Left ventricle myocardium inferior (tissue), 1 donor: Measurements from ENCODE around the gene FNDC10. TPM values are rescaled to one million over a fixed set of nuclear protein-coding genes. Genes with fewer than 3 reads are reported as not detected.
"Not testable (repeated sequence)": the region's sequence is repeated elsewhere in the genome, so short reads cannot be mapped to it uniquely, and the experiment has no call there.

Source experiments
- DNase-seq: peaks from one replicate; pipeline ENCODE4 v3.0.0-alpha.2; 2020
- H3K27ac ChIP-seq: fragments of 200-600 bp; replicated peaks from 2 replicates; pipeline ENCODE4 v1.8.0; 2021
- H3K27me3 ChIP-seq: fragments of 200-600 bp; 2 replicates; pipeline ENCODE4 v1.8.0; 2021; ENCODE audit warnings: low read depth
- H3K36me3 ChIP-seq: fragments of 200-600 bp; 2 replicates; pipeline ENCODE4 v1.8.0; 2021
- H3K4me1 ChIP-seq: fragments of 200-600 bp; 2 replicates; pipeline ENCODE4 v1.8.0; 2021
- H3K4me3 ChIP-seq: fragments of 200-600 bp; 2 replicates; pipeline ENCODE4 v1.8.0; 2021; ENCODE audit warnings: mild to moderate bottlenecking, moderate library complexity
- H3K9me3 ChIP-seq: fragments of 200-600 bp; replicated peaks from 2 replicates; pipeline ENCODE4 v1.8.0; 2021
- intact Hi-C: fragments of 100-400 bp; cut with micrococcal nuclease; formaldehyde crosslinking; loops from one replicate; pipeline ENCODE4 v1.11.0; 2022
- long read RNA-seq: library from polyadenylated mRNA; unstranded; transcript quantifications from one replicate; pipeline ENCODE4 v2.0.0, GENCODE V29; 2021
- total RNA-seq: library from RNA; stranded (reverse); fragmentation: NEBNext Ultra II Directional; extraction: Animal tissue kit (Norgen Biotek cat#: 25700); gene quantifications from one replicate; pipeline ENCODE4 v1.2.1, GENCODE V29; 2021
- TF ChIP-seq, protein P1 (sequence below): fragments of 200-600 bp; IDR thresholded peaks from 2 replicates; pipeline ENCODE4 v1.8.0; 2021; ENCODE audit warnings: antibody characterized with exemption, mild to moderate bottlenecking, borderline replicate concordance
- donor health status: DM: no; HTN: yes; CAD: no; lungs with severe emphysema.

The FNDC10 gene
- total RNA-seq, result 3.6 TPM
- long read RNA-seq, transcript FNDC10-201 (1 exons, 2,085 nt), result major isoform, 23 of 23 reads
- long read RNA-seq, partial matches to known transcripts, result 0 of 23 reads
- long read RNA-seq, other reads (novel, unspliced or antisense), result 0 of 23 reads

DNA sequence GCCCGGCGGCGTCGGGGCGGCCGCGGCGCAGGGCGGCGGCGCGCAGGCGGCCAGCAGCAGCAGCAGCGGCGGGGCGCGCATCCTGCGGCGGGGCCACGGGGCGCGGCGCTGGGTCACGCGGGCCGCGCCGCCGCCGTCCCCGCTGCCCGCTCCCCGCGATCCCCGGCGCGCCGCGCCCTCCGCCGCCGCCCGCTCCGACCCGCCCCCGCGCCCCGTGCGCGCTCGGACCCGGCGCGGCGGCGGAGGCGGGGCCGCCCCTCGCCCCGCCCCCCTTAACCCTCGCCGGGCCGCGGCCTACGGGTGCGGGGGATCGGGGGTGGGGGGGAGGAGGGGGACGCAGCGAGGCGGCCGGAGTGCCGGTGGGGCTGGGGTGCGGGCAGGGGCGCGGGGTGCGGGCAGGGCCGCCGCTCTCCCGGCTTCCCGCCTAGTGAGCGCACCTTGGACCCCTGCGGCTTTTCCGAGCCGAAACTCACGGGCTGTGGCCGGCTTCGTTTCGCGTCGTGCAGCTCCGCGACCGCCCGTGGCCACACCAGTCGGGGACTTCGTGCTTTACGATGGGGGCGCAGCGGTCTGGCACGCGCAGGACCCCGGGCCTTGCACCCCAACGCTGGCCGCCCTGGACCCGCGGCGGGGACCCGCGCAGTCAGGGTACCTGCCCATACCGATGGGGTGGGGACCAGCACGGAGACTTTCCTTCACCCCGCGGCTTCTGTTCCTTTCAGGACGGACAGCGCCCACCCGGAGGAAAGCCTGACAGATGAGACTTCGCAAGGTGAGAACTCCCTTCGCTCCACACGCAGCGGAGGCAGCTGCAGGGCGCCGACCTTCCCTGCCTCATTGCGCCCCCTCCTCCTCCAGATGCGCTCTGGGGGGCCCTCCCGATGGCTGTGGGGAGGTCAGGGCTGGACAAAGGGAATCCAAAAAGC is at the start of gene FNDC10:
Gene FNDC10 (minus strand): TSS at position 201 of the 926 bp plus-strand sequence. CDS start 120 bp downstream, at position 81.
- Histone ChIP-seq H3K36me3 (no peaks in the 10 kb centered on the region), H3K9me3 (no peaks in the 10 kb centered on the region), H3K27me3 (peaks cover 84% of the 10 kb centered on the region), H3K4me1 (peaks cover 27% of the 10 kb centered on the region), H3K27ac (no peak within 1 kb of the TSS), H3K4me3 (peak within 1 kb of the TSS; percentile 64)
- no peak for DNase-seq
- intact Hi-C loops, result no loop called here
- TF ChIP-seq, protein P1, sequence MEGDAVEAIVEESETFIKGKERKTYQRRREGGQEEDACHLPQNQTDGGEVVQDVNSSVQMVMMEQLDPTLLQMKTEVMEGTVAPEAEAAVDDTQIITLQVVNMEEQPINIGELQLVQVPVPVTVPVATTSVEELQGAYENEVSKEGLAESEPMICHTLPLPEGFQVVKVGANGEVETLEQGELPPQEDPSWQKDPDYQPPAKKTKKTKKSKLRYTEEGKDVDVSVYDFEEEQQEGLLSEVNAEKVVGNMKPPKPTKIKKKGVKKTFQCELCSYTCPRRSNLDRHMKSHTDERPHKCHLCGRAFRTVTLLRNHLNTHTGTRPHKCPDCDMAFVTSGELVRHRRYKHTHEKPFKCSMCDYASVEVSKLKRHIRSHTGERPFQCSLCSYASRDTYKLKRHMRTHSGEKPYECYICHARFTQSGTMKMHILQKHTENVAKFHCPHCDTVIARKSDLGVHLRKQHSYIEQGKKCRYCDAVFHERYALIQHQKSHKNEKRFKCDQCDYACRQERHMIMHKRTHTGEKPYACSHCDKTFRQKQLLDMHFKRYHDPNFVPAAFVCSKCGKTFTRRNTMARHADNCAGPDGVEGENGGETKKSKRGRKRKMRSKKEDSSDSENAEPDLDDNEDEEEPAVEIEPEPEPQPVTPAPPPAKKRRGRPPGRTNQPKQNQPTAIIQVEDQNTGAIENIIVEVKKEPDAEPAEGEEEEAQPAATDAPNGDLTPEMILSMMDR, result no peak

DNA sequence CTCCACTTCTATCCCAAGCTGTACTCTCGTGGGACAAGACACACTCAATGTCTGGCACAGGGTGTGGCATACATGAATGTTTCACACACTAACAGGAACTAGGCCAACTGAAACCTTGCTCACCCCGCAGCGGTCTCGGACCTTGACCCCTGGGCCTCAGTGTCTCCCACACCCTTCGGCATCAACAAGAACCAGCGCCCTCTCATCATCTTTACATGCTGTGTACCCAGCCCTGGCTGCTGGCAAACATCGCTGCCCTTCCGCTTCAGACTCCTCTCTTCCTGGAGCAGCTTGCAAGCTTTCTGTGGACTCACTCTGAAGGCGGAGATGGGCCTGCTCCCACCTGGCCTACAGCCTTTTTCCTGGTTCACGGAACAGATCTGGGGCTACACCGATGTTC is 48.3 kb upstream of the FNDC10 start:
- H3K9me3 ChIP-seq, H3K27ac ChIP-seq, H3K4me1 ChIP-seq, H3K4me3 ChIP-seq, intact Hi-C loops, H3K27me3 ChIP-seq, DNase-seq: not testable (repeated sequence)
- H3K36me3 ChIP-seq, result peaks cover 74% of the 10 kb centered on the region

DNA sequence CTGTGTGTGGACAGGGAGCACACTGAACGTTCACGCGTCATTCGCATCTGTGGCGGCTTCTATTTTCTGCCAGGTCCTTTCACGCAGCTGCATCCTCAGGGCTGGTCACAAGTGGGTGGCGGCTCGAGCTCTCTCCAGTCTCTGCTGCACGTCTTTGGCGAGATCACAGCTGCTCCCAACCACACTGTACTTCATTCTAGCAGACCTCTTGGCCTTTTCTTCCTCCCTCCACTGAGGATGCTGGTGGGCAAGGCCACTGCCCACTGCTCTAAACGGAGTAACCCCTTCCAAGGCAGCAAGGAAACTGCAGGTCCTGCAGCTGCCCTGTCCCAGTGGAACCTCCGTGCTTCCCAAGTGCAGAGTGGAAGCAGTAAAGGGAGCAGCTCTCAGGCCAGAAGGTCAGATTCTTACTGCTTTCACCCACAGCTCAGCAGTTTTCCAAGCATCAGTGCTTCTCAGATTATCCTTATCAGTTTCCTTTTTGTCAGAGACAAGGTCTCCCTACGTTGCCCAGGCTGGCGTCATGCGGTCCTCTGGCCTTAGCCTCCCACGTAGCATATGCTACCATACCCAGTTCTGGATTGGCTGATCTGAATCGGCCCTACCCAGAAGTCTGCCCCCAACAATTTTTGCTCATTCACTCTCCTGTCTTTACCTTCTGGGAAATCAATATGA is 47.8 kb upstream of the FNDC10 start:
- H3K27me3 ChIP-seq, H3K27ac ChIP-seq, H3K9me3 ChIP-seq, H3K4me3 ChIP-seq, H3K4me1 ChIP-seq, intact Hi-C loops, DNase-seq: not testable (repeated sequence)
- peaks cover 68% of the 10 kb centered on the region for H3K36me3 ChIP-seq

DNA sequence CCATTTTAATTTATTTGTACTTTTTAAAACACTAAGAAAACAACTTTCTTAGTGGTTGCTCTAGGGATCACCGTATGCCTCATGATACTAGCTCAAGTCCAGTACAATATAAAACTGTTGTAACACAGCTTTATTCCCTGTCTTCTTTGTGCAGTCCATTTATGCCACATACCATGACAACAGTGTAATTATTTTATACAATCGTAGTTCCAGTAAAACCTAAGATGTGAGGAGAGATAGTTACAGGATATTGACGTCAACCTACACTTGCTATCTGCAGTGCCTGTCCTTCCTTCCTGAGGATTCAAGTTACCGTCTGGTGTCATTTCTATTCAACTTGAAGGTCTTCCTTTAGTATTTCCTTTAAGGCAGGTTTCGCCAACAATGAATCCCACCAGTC is 46.4 kb upstream of the FNDC10 start:
- H3K27me3 ChIP-seq, DNase-seq, intact Hi-C loops, H3K4me1 ChIP-seq, H3K4me3 ChIP-seq, H3K9me3 ChIP-seq, H3K27ac ChIP-seq: not testable (repeated sequence)
- H3K36me3 ChIP-seq, result peaks cover 55% of the 10 kb centered on the region

DNA sequence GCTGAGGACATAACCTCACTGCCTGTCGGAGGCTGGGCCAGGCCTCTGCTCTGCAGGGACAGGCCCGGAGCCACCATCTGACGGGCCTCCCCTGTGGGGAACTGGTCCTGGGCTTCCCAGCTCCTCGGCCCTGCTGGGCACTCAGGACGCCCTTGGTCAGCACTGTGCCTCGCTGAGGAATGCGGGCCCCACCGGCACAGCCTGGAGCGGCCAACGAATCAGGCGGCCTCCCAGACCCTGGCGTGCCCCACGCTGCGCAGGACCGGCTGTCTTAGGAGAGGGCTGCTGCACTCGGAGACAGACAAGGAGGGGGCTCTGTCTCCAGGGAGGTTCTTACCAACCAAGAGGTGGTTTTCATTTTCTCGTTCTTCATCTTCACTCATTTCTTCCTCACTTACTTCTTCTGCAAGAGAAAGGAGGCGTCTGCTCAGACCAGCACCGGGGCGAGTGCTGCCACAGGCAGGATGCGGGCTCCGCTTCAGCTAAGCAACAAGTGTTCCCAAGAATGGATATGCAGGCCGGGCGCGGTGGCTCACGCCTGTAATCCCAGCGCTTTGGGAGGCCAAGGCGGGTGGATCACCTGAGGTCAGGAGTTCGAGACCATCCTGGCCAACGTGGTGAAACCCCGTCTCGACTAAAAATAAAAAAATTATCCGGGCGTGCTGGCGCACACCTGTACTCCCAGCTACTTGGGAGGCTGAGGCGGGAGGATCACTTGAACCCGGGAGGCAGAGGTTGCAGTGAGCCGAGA is 41.0 kb upstream of the FNDC10 start:
- H3K27ac ChIP-seq, H3K4me3 ChIP-seq, DNase-seq, intact Hi-C loops, H3K27me3 ChIP-seq, H3K9me3 ChIP-seq, H3K4me1 ChIP-seq: not testable (repeated sequence)
- peaks cover 24% of the 10 kb centered on the region for H3K36me3 ChIP-seq

DNA sequence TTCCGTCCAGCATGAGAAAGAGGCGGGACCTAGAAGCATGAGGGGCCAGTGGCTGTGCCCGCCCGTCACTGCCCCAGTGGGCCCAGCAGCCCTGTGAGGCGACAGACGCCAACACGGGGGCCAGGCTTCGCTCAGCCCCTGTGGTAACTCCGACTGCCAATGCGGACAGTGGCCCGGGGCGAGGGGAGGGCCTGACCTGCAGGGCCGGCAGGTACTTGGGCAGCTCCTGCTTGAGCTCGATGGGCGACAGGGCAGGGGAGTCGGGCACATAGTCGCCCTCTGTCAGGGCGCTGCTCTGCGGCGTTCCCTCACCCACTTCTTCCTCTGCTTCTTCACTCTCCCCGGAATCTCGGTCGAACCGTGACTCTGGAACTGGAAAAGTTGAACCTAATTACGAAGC is 40.1 kb upstream of the FNDC10 start:
- H3K27ac ChIP-seq, DNase-seq, H3K27me3 ChIP-seq, H3K4me1 ChIP-seq, H3K4me3 ChIP-seq, H3K9me3 ChIP-seq, intact Hi-C loops: not testable (repeated sequence)
- peaks cover 21% of the 10 kb centered on the region for H3K36me3 ChIP-seq

DNA sequence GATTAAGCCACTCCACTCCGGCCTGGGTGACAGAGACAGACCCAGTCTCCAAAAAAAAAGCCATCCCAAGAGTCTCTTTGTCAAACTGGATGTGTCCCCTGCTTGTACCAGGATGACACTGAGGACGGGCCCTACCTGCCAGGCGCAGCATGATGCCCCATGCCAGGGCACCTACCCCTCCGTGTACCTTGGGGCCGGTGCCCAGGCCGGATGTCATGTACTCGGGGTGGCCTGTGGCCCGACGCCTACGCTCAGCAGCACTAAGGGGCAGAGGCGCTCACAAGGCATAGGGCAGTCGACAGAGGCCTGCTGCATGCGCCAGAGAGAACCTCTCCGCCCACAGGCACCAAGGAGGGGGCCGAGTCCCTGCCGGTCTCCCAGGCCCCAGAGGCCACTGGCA is 39.4 kb upstream of the FNDC10 start:
- H3K27me3 ChIP-seq, result not testable (repeated sequence)

DNA sequence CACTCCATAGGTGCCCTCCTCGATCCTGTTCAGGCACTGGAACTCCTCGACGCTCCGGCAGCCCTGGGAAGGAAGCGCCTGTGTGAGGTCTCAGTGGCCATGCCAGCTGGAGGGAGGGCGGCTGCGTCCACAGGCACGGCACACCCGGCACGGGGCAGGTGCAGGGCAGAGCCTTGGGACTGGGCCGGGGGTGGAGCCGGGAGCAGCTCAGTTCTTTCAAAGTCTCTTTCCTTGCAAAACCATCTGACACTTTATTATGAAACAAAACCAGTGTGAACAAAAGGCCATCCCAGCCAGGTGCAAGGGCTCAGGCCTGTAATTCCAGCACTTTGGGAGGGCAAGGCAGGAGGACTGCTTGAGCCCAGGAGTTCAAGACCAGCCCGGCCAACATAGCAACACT is 38.6 kb upstream of the FNDC10 start:
- H3K36me3 ChIP-seq, result peaks cover 21% of the 10 kb centered on the region
- intact Hi-C loops, H3K27ac ChIP-seq, H3K4me3 ChIP-seq, H3K9me3 ChIP-seq, H3K4me1 ChIP-seq, DNase-seq, H3K27me3 ChIP-seq: not testable (repeated sequence)

More for the DNA sequence above, 39.4 kb upstream of the FNDC10 start:
- H3K36me3 ChIP-seq, result peaks cover 21% of the 10 kb centered on the region
- H3K4me3 ChIP-seq, DNase-seq, H3K4me1 ChIP-seq, intact Hi-C loops, H3K9me3 ChIP-seq, H3K27ac ChIP-seq: not testable (repeated sequence)

DNA sequence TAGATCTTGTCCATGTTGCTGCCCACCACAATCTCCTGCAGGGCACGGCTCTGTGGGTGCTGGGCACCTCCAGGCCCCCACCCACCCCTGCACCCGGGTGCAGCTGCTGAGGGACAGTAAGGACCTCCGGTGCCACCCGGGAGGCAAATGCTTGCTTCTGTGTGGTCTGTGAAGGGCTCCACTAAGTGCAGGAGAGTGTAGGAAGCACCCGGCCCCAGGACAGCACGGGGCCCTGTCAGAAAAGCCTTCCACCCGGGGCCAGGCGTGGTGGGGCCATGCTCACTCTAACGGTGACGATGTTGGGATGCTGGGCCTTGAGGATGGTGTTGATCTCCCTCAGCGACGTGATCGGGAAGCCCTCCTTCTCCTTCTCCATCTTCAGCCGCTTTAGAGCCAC is 37.5 kb upstream of the FNDC10 start:
- H3K4me1 ChIP-seq, H3K27me3 ChIP-seq, intact Hi-C loops, H3K4me3 ChIP-seq, H3K9me3 ChIP-seq, DNase-seq, H3K27ac ChIP-seq: not testable (repeated sequence)
- peaks cover 21% of the 10 kb centered on the region for H3K36me3 ChIP-seq

DNA sequence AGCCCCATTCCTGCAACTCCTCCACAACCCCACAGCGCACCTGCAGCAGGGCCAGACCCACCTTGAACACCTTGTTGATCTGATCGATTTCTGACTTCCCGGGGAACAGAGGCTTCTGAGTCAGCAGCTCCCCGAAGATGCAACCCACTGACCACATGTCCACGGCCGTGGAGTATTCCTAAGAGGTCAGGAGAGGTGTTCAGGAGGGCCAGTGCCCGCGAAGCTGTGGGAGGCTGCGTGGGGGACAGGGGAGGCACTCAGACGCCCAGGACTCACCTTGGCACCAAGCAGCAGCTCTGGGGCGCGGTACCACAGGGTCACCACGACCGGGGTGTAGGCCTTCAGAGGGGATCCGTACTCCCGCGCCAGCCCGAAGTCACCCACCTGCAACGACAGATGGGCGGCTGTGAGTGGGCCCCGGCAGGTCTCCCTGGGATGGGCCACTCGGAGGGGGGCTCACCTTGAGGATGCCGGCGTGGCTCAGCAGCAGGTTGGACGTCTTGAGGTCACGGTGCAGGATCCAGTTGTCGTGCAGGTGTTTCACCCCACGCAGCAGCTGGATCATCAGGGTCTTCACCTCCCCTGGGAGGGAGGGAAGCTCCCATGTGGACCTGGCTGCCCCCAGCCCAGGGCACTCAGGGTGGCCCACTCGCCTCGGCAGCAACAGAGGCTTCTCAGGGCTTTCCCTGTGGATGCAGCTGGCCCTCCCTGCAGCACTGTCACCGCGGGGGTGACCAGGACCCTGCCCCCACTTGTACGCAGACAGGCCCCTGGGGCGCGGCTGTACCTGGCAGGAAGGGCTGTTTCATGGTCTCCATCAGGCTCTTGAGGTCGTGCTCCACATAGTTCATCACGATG is 36.9 kb upstream of the FNDC10 start:
- H3K9me3 ChIP-seq, H3K4me1 ChIP-seq, H3K27ac ChIP-seq, H3K27me3 ChIP-seq, DNase-seq, H3K4me3 ChIP-seq, intact Hi-C loops: not testable (repeated sequence)
- peaks cover 21% of the 10 kb centered on the region for H3K36me3 ChIP-seq

DNA sequence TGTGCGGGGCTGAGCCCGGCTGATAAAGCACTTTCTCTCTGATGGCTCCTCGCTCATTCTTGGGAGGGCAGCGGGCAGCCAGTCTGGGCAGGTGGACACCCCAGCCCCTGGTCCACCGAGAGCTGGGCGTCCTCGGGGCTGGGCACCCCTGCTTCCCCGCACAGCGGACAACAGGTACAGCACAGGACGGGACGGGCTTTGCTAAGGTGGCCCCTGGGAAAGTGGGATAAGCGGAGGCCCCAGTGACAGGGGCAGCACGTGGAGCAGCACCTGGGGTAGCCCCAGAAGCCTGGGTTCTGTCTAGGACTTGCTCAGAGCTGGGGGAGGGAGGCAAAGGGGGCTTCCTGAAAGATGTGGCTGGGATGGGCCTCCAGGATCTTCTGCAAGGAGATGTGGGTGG is 34.7 kb upstream of the FNDC10 start:
- H3K27ac ChIP-seq, DNase-seq, H3K4me3 ChIP-seq, intact Hi-C loops, H3K9me3 ChIP-seq: not testable (repeated sequence)
- H3K4me1 ChIP-seq, result peaks cover 21% of the 10 kb centered on the region
- peaks cover 15% of the 10 kb centered on the region for H3K36me3 ChIP-seq
- H3K27me3 ChIP-seq, result peaks cover 21% of the 10 kb centered on the region
